ENCODE data around the gene MARCHF5. TPM values are rescaled to one million over a fixed set of nuclear protein-coding genes. Genes with fewer than 3 reads are reported as not detected.

MARCHF5 gene
- total RNA-seq, 1 experiment from 2014 or later = 32.2 TPM

DNA sequence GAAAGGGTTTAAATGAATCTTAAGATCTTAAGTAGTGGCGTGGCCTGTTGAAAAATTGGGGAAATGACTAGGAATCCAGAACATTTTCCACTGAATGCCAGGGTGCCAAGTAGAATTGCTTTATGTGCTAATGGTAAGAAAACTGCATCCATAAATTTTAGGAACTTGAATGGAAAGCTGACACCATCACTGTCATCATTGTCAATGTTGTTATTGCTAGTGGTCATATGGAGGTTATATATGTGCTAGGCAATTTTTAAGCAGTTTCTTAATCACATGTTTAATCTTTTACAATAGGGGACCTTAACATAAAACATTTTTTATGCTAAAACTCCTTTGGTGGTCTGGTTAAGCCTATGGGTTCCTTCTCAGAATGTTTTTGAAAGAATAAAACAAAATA lies 13.1 kb downstream of the MARCHF5 start:
- ChIA-PET CTCF (interaction anchor here (1.0 to 3.0 kb wide), 2 partner anchors 13 to 117 kb away, joined by 3 to 14 read pairs; partner anchors contain the start of genes CPEB3 and MARCHF5), POLR2A (interaction anchor here (0.5 to 0.8 kb wide), 3 partner anchors 13 to 126 kb away, joined by 3 to 5 read pairs (median 4); partner anchors contain the start of genes CPEB3 and MARCHF5)
- H3K9me3 Mint-ChIP-seq = no peaks in the 10 kb centered on the region
- DNase-seq (ENCODE audit: low spot score) (no peak), ATAC-seq (no peak)
- peaks cover 8% of the 10 kb centered on the region; the same call in 1 of the 2 replicates for H3K36me3 Mint-ChIP-seq
- no peaks in the 10 kb centered on the region for H3K27me3 Mint-ChIP-seq (ENCODE audit: low read depth)
- H3K4me3 Mint-ChIP-seq = peak overlapping the region; percentile 15; the same call in 1 of the 2 replicates
- H3K27ac Mint-ChIP-seq = peak overlapping the region; percentile 82
- peaks cover 62% of the 10 kb centered on the region for H3K4me1 Mint-ChIP-seq
- TF ChIP-seq, protein P1, sequence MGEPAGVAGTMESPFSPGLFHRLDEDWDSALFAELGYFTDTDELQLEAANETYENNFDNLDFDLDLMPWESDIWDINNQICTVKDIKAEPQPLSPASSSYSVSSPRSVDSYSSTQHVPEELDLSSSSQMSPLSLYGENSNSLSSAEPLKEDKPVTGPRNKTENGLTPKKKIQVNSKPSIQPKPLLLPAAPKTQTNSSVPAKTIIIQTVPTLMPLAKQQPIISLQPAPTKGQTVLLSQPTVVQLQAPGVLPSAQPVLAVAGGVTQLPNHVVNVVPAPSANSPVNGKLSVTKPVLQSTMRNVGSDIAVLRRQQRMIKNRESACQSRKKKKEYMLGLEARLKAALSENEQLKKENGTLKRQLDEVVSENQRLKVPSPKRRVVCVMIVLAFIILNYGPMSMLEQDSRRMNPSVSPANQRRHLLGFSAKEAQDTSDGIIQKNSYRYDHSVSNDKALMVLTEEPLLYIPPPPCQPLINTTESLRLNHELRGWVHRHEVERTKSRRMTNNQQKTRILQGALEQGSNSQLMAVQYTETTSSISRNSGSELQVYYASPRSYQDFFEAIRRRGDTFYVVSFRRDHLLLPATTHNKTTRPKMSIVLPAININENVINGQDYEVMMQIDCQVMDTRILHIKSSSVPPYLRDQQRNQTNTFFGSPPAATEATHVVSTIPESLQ (CRISPR knock-in tag; IDR thresholded peaks at IDR 0.05) = no peak
- TF ChIP-seq, protein P2, sequence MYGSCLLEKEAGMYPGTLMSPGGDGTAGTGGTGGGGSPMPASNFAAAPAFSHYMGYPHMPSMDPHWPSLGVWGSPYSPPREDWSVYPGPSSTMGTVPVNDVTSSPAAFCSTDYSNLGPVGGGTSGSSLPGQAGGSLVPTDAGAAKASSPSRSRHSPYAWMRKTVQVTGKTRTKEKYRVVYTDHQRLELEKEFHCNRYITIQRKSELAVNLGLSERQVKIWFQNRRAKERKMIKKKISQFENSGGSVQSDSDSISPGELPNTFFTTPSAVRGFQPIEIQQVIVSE (CRISPR knock-in tag; IDR thresholded peaks at IDR 0.05; ENCODE audit: borderline replicate concordance) = no peak
- TF ChIP-seq MXD4 (CRISPR knock-in tag; IDR thresholded peaks at IDR 0.05; ENCODE audit: borderline replicate concordance) = no peak
- TF ChIP-seq JUN (CRISPR knock-in tag; IDR thresholded peaks at IDR 0.05) = no peak
- TF ChIP-seq, protein P3, sequence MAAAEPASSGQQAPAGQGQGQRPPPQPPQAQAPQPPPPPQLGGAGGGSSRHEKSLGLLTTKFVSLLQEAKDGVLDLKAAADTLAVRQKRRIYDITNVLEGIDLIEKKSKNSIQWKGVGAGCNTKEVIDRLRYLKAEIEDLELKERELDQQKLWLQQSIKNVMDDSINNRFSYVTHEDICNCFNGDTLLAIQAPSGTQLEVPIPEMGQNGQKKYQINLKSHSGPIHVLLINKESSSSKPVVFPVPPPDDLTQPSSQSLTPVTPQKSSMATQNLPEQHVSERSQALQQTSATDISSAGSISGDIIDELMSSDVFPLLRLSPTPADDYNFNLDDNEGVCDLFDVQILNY (CRISPR knock-in tag; IDR thresholded peaks at IDR 0.05) = no peak
- TF ChIP-seq, protein P4, sequence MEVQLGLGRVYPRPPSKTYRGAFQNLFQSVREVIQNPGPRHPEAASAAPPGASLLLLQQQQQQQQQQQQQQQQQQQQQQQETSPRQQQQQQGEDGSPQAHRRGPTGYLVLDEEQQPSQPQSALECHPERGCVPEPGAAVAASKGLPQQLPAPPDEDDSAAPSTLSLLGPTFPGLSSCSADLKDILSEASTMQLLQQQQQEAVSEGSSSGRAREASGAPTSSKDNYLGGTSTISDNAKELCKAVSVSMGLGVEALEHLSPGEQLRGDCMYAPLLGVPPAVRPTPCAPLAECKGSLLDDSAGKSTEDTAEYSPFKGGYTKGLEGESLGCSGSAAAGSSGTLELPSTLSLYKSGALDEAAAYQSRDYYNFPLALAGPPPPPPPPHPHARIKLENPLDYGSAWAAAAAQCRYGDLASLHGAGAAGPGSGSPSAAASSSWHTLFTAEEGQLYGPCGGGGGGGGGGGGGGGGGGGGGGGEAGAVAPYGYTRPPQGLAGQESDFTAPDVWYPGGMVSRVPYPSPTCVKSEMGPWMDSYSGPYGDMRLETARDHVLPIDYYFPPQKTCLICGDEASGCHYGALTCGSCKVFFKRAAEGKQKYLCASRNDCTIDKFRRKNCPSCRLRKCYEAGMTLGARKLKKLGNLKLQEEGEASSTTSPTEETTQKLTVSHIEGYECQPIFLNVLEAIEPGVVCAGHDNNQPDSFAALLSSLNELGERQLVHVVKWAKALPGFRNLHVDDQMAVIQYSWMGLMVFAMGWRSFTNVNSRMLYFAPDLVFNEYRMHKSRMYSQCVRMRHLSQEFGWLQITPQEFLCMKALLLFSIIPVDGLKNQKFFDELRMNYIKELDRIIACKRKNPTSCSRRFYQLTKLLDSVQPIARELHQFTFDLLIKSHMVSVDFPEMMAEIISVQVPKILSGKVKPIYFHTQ (CRISPR knock-in tag; IDR thresholded peaks at IDR 0.05) = no peak
- TF ChIP-seq, protein P5, sequence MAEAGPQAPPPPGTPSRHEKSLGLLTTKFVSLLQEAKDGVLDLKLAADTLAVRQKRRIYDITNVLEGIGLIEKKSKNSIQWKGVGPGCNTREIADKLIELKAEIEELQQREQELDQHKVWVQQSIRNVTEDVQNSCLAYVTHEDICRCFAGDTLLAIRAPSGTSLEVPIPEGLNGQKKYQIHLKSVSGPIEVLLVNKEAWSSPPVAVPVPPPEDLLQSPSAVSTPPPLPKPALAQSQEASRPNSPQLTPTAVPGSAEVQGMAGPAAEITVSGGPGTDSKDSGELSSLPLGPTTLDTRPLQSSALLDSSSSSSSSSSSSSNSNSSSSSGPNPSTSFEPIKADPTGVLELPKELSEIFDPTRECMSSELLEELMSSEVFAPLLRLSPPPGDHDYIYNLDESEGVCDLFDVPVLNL (CRISPR knock-in tag; IDR thresholded peaks at IDR 0.05; ENCODE audit: borderline replicate concordance, low read depth) = no peak
- no peak for TF ChIP-seq ZNF219 (CRISPR knock-in tag; IDR thresholded peaks at IDR 0.05; ENCODE audit: borderline replicate concordance)
- no peak for TF ChIP-seq ZNF317 (CRISPR knock-in tag; IDR thresholded peaks at IDR 0.05; ENCODE audit: borderline replicate concordance, low read depth)
- TF ChIP-seq, protein P6, sequence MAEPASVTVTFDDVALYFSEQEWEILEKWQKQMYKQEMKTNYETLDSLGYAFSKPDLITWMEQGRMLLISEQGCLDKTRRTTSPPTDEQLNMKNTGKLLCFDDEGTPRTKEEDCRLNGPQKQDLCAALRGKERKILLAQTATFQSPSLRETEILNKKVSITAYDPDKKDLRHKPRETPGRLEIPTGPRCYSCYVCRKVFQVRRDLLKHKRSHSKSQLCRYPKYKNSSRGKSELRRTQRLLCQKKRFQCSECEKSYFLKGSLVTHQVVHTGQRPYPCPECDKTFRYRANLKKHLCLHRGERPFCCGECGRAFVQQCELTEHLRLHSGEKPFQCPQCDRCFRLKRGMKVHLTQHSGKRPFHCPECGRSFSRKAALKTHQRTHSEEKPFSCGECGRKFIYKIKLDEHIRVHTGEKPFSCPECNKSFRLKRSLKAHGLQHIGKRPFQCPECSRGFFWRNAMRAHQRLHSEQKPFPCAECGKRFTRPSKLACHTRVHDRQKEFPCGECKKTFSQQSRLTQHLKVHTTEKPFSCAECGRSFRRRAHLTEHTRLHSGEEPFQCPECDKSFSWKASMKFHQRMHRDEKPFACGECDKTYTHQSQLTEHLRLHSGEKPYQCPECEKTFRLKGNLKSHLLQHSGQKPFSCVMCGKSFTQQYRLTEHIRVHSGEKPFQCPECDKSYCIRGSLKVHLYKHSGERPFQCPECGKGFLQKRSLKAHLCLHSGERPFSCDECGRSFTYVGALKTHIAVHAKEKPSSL (CRISPR knock-in tag; conservative IDR thresholded peaks at IDR 0.05) = no peak

DNA sequence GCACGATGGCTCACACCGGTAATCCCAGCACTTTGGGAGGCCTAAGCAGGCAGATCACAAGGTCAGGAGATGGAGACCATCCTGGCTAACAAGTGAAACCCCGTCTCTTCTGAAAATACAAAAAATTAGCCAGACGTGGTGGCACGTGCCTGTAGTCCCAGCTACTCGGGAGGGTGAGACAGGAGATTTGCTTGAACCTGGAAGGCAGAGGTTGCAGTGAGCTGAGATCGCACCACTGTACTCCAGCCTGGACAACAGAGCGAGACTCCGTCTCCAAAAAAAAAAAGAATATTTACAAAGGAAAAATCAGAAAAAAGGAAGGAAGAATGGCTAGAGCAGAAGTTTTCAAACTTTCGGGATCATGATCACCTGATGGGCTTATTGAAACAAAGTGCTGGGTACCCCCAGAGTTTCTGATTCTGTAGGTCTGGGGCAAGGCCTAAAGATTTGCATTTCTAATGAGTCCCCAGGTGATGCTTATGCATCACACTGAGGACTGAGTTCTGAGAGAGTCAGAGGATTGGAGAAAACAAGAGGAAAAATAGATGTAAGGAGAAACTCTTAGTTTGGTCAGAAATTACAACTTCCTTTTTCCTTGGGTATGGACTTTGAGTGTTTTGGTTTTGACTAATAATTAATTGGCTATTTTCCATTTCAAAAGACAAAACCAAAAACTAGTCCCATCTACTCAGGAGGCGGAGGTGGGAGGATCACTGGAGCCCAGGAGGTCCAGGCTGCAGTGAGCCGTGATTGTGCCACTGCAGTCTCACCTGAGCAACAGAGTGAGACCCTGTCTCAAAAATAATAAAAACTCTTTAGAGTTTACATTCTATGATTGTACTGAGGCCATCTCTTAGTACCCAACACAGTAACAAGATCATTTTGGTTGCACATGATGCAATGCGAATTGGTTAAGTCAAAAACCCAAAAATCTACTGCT lies 14.4 kb downstream of the MARCHF5 start:
- Mint-ChIP-seq H3K36me3 (peaks cover 3% of the 10 kb centered on the region; the same call in 1 of the 2 replicates), H3K9me3 (no peaks in the 10 kb centered on the region), H3K4me1 (peaks cover 67% of the 10 kb centered on the region), H3K4me3 (peak overlapping the region; percentile 36), H3K27ac (peak overlapping the region; percentile 90), H3K27me3 (ENCODE audit: low read depth) (no peaks in the 10 kb centered on the region)
- peak; percentile 91 for ATAC-seq
- CTCF ChIA-PET = interaction anchor here (0.7 to 3.0 kb wide), 2 partner anchors 14 to 217 kb away, joined by 4 to 14 read pairs; partner anchors contain the start of genes CPEB3 and MARCHF5
- no peak for DNase-seq (ENCODE audit: low spot score)
- POLR2A ChIA-PET = interaction anchor here (0.6 kb wide), 1 partner anchor 124 kb away, joined by 5 read pairs; no protein-coding TSS in a partner anchor
- TF ChIP-seq ZNF121 (CRISPR knock-in tag; IDR thresholded peaks at IDR 0.05) (peak; percentile 97), SP1 (CRISPR knock-in tag; conservative IDR thresholded peaks at IDR 0.05) (0 out of 2 replicates have a peak, but pooled peaks have one; percentile 32)
- TF ChIP-seq, protein P3 (CRISPR knock-in tag; IDR thresholded peaks at IDR 0.05) = no peak
- TF ChIP-seq, protein P4 (CRISPR knock-in tag; IDR thresholded peaks at IDR 0.05) = peak; percentile 46; the same call in 1 of the 2 replicates
